Stimulated activated CD4-positive, alpha-beta T cell treated with anti-CD3 and anti-CD28 coated beads, Interleukin-4, amount 100 ng/mL, for 24 hours (primary cell): Measurements from ENCODE around the gene NAGS.
A peak's percentile ranks its signal among the peaks of the same experiment; 100 is the strongest.
"Not testable (repeated sequence)": the region's sequence is repeated elsewhere in the genome, so short reads cannot be mapped to it uniquely, and the experiment has no call there.

Source experiments
- DNase-seq: peaks from one replicate; pipeline ENCODE4 v3.0.0-alpha.2; 2020

The NAGS gene

DNA sequence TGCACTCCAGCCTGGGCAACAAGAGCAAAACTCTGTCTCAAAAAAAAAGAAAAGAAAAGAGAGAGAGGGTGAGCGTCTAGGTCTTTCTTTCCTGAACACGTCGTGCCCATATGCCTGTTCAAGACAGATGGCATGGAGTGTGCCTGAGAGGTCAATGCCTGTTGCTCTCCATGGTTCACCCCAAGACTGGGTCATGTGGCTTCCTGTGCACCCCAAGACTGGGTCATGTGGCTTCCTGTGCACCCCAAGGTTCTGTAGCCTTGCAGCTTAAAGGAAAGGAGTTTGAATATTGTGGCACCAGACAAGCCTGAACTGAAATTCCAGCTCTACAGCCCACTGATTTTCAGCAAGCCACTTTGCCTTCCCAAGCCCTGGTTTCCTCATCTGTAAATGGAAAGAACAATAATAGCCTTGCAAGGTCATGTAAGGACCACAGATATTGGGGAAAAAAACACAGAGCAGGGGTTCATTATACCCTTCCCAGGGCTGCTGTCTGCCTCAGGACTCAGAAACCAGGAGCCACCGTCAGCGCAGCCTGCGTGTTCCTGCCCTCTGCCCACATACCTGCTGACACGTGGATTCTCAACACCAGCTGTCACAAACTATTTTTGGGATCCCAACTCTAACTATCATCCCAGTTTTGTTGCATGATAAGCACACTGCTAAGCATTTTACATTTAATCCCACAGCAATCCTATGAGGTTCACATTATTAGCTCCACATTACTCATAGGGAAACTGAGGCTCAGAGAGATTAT, 18.0 kb upstream of the NAGS start:
- no peak for DNase-seq

DNA sequence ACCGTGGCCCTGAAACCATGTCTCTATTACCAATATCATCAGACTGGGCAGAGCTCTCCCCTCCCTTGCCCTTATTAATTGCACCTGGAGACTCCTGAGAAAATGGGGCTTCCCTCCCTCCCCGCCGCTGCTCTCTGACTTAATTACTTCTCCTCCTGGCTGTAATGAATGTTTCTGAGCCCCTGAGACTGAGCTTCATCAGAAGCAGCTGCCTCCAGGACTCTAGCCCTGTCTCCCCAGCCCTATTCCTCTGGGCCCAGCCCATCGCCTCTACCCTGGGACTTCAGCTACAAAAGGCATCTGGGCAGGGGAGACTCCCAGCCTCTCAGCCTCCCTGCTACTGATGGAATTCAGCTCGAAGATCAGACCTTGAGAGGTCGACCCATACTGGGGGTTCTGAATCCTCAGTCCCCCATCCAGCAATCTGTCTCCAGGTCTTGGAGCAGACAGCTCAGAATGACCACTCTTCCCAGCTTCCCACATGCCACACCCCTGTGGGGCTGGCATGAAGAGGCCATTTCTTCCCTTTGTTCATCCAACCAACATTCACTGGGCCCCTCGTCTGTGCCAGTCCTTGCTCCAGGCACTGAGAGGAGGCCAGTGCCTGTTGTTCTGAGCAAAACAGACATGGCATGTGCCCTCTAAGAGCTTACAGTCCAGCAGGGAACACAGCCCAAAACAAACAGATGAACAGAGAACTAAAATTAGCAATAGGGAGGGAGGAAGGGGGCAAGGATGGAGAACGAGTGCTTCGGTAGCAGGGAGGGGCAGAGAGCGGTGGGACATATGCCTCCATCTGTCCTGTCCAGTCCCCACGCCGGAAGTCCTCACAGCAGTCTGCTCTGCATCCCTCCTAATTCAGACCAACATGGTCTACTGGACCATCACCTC, 17.0 kb upstream of the NAGS start:
- DNase-seq, result no peak

DNA sequence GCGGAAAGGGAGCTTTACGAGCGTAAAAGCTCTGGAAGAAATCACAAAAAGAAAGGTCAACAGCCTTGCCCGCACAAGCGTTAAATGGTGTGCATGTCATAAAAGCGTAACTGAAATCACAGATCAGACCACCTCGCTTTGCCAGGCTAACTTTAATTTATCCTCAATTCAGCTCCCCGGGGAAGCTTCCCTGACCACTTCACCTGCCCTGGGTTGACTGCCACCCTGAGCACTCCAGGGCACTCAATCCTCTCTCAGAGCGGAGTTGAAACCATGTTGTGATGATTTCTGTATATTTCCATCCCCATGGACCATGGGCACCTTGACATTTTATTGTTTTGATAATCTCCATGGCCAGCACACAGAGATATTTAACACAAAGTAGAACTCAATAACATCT, 16.1 kb upstream of the NAGS start:
- no peak for DNase-seq

DNA sequence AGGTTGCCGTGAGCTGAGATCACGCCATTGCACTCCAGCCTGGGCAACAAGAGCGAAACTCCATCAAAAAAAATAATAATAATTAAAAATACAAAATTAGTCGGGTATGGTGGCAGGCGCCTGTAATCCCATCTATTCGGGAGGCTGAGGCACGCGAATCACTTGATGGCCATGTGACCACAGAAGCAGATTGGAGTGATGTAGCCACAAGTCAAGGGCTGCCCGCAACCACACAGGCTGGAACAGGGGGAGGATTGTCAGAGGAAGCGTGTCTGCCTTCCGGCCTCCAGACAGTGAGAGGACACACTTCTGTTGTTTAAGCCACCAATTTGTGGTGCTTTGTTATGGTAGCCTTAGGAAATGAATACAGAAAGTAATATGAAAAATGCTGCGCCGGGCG, 11.8 kb upstream of the NAGS start:
- no peak for DNase-seq

DNA sequence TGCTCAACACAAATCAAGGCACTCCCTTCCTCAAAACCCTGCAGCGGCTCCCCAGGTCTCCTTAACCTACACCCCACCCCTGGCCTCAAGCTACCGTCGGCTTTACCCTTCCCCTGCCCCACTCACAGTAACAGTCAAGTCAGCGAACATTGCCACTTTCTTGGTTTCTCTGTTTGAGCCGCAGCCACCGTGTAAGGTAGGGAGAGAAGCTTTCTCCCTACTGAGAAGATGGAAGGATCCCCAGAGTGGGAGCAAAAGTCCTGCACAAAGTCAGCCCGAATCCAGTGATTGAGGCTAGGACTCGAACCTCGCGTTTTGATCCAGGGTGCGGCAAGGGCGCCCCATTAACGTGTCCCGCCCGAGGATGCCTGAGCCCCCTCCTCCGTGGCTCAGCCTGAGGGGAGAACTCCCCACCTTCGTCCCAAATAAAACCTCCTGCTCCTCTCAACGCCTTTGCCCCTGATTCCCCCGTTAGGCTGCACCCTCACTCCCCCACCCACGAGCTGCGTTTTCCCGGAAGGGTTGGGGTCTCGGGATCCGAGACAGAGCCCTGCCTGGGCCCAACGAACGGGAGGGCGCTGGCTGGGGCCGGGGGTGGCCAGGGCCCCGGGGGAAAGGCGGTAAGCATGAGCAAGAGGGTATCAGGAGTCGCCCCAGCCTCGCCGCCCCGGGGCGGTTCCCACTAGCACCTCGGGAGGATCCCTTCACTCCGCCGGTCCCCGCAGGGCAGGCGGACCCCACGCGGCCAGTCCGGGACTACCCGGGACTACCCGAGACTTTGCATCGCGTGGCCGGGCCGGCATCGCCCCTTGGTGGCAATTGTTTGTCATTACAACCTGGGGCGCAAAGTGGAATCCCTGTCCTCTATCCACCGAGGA, 9.9 kb upstream of the NAGS start:
- peak; percentile 70 for DNase-seq

DNA sequence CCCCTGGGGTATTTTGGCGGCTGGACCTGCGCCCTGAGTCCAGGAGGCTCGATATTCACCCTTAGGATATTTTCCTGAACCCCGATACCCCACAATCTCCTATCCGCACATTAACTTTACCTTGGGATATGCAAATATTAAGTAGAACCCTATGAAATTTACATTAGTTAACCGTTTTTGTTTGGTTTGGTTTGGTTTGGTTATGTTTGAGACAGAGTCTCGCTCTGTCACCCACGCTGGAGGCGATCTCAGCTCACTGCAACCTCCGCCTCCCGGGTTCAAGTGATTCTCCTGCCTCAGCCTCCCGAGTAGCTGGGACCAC, 9.3 kb upstream of the NAGS start:
- no peak for DNase-seq

DNA sequence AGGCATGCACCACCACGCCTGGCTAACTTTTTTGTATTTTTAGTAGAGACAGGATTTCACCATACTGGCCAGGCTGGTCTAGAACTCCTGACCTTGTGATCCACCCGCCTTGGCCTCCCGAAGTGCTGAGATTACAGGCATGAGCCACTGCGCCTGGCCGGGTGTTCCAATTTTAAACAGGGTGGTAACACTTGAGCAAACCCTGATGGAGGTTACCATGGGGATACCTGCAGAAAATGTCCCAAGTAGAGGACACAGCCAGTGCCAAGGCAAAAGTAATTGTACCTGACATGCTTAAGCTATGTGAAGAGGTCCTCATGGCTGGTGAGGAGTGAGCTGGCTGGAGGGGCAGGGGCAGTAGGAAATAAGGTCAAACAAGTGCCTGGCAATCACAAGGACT, 7.2 kb upstream of the NAGS start:
- DNase-seq, result not testable (repeated sequence)

DNA sequence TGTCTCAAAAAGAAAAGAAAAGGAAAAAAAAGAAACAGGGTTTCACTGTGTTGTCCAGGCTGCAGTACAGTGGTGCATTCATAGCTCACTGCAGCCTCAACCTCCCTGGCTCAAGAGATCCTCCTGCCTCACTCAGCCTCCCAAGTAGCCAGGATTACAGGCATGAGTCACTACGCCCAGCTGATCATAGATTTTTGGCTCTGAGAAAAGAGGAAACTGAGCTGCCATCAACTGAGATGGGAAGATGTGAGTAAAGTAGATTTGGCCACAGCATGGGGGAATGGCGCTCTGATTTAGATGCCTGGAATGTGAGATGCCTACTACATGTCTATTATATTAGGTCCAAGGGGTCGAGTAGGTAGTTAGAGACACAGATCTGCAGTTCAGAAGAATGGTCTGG, 5.9 kb upstream of the NAGS start:
- DNase-seq, result no peak

DNA sequence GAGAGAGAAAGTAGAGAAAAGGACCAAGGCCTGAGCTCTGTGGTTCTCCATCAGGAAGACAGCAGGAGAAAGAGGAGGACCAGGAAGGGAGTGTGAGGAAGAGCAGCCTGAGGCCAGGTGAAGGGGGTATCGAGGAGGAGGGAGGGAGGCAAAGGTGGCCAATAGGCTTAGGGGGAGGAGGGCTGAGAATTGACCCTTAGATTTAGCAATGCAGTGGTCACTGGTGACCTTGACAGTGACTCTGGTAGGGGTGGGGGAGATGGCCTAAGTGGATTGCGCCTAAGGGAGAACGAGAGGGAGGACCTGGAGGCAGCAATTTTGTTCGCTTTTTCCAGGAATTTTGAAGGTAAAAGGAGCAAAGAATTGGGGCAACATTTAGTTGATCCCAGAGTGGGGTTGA, 5.4 kb upstream of the NAGS start:
- DNase-seq, result no peak

DNA sequence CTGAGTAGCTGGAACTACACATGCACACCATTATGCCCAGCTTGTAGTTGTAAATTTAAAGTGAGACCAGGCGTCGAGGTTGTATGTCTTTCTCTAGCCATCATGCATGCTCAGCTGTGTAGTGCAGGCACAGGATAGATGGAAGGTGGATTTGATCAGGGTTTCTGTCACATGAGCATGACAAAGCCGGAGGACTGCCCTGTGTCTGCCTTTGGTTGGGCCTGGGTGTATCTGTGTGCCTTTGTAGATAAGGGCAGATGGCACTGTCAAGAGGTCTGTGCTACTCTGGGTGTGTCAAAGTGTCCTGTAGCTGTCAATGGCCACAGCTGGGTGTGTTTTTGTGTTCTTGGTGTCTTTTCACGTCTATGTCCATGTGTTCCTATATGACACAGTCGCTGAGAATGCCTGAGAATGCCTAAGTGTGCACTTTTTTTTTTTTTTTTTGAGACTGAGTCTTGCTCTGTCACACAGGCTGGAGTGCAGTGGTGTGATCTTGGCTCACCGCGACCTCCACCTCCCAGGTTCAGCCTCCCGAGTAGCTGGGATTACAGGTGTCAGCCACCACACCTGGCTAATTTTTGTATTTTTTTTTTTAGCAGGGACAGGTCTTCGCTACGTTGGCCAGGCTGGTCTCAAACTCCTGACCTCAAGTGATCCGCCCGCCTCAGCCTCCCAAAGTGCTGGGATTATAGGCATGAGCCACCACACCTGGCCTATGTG, 4.1 kb upstream of the NAGS start:
- DNase-seq, result no peak

DNA sequence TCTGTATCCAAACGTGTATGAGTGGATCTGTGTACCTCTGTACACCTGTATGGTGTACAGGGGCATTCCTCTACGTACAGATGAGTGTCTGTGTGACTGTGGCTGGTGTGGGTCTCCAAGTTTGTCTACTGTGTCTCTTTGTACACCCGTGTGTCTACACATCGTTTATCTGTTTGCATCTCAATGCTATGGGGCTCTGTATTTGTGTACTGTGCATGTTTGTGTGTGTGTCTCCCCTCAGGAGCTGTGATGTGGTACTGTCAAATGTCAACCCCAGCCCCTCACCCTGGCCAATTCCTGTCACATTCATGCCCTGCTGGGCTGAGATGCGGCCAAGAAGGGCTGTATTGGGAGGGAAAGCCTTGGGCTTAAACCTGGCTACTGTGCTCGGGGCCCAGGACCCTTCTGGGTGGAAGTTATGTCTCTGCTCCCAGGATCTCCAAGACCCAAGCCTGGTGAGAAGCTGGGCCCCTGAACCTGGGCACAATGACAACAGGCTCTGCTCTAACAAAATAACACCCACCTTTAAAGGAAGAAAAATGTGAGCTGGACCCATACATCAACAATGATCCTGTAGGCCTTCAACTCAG, 3.5 kb upstream of the NAGS start:
- no peak for DNase-seq

DNA sequence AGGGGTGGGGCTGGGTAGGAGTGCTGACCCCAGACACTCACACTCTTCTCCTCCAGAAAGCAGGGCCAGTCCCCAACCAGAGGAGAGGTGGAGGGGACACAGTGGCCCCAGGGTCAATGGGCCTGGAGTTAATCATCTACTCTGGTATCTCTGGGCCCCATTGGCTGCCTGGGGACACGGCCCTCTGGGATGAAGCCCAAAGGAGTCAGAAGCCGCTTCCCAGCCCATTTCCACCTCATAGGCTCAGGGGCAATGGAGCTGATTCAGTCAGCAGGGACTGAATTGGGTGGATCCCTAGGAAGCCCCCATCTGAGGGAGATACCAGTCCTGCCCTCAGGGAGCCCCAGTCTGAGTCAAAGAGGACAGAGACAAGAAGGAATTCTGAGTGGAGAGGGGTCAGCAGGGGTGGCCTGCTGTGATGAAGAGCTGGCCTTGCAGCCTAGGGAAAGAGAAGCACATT, 2.9 kb upstream of the NAGS start:
- no peak for DNase-seq

DNA sequence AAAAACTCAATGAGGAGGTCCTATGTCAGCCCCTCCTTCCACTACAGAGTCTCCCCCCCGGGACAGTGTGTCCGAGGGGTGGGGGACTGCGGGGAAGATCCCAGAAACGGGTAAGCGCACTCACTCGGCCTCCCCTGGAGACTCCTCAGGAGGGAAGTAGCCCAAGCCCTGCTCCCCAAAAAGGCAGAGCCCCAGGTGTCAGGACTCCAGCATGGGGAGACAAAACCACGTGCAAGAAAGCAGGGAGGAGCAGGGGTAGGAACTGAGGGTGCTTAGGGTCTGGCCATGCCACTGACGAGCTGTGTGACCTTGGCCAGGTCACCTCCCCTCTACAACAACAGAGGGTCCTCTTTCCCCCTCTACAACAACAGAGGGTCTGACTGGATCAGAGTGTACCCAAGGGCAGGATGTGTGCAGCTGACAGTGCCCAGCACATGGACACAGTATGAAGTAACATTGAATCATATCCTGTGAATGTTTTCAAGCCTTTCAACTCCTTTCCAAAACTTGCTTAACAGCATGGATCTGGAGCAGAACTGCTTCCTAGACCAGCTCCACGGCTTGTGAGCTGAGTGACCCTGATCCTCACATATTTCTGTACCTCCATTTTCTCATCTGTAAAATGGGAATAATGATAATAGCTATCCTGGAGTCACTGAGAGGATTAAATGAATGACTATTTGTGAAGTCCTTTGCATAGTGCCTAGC, 2.1 kb upstream of the NAGS start:
- no peak for DNase-seq

DNA sequence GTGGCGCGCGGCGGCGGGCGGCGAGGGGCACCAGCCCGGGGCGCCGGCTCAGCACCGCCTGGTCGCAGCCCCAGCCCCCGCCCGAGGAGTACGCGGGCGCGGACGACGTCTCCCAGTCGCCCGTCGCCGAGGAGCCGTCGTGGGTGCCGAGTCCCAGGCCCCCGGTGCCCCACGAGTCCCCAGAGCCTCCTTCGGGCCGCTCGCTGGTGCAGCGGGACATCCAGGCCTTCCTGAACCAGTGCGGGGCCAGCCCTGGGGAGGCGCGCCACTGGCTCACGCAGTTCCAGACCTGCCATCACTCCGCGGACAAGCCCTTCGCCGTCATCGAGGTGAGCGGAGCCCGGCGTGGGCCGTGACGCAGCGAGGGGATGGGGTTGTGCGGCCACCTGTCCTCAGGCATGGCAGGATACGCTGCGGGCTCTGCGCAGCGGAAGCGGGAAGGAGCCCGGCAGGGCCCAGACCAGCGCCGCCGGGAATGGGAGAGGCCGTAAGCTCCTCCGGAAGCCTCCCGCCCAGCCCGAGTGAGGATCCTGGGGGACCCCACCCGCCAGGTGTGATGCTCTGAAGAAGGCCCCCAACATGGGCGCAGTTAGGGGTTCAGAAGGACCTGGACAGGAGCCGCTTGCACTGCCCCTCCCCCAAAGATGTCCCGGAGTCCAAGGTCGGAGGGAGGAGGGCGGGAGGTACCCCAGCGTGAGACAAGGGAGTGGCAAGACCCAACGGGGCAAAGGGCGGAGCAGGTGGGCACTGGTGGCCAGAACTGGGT, 522 bp downstream of the NAGS start:
- DNase-seq, result peak; percentile 12

DNA sequence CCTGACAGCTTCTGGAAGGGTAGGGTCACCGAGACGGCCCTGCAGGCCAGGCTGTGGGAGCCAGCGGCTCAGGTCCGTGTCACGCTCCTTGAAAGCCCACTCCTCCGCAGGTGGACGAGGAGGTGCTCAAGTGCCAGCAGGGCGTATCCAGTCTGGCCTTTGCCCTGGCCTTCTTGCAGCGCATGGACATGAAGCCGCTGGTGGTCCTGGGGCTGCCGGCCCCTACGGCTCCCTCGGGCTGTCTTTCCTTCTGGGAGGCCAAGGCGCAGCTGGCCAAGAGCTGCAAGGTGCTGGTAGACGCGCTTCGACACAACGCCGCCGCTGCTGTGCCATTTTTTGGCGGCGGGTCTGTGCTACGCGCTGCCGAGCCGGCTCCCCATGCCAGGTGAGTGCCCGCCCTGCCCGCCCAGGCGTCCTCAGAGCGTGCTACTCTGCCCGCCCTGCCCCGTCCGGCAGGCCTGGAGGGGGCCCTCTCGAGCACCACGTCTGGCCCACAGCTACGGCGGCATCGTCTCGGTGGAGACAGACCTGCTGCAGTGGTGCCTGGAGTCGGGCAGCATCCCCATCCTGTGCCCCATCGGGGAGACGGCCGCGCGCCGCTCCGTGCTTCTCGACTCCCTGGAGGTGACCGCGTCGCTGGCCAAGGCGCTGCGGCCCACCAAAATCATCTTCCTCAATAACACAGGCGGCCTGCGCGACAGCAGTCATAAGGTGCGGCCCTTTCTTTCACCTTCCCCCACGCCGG, 1.3 kb downstream of the NAGS start:
- DNase-seq, result peak; percentile 26

DNA sequence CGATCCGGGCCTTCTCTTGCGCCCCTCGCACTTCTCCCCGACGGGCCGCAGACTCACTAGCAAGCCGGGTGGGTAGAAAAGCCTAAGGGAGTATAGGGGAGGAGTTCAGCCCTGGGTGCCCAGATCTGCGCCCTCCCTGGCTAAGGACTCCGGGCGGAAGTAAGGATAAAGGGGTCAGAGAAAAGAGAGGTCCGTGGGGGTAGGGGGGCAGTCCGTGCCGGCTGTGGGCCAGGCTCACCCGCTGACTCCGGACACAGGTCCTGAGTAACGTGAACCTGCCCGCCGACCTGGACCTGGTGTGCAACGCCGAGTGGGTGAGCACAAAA, 1.8 kb downstream of the NAGS start:
- DNase-seq, result no peak

DNA sequence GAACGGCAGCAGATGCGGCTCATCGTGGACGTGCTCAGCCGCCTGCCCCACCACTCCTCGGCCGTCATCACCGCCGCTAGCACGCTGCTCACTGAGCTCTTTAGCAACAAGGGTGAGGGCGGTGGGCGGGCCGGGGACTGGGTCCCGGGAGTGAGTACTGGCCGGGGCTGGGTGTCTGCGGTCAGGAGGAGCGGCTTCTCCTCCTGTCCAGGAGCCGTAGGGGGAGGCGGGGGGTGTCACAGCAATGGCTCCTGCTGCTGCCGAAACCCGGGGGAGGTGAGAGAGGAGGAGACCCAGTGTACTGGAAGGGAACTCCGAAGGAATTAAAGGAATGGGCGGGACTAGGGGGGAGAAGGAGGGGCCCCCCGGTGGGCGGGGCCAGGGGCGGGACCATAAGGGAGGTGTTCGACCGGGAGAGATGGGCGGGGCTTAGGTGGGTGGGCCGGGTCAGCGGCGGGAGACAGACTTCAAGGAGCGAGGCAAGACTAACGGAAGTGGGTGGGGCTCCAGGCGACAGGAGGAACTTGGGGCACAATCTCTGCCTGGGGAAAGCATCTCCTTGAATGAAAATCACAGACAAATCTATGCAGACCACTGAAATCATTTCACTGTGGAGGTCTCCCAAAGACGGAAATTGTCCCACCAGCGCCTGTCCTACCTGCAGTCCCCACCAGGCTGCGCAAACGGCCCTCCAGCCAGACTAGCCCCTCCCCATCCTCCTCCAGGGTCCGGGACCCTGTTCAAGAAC, 2.4 kb downstream of the NAGS start:
- DNase-seq, result peak; percentile 98

DNA sequence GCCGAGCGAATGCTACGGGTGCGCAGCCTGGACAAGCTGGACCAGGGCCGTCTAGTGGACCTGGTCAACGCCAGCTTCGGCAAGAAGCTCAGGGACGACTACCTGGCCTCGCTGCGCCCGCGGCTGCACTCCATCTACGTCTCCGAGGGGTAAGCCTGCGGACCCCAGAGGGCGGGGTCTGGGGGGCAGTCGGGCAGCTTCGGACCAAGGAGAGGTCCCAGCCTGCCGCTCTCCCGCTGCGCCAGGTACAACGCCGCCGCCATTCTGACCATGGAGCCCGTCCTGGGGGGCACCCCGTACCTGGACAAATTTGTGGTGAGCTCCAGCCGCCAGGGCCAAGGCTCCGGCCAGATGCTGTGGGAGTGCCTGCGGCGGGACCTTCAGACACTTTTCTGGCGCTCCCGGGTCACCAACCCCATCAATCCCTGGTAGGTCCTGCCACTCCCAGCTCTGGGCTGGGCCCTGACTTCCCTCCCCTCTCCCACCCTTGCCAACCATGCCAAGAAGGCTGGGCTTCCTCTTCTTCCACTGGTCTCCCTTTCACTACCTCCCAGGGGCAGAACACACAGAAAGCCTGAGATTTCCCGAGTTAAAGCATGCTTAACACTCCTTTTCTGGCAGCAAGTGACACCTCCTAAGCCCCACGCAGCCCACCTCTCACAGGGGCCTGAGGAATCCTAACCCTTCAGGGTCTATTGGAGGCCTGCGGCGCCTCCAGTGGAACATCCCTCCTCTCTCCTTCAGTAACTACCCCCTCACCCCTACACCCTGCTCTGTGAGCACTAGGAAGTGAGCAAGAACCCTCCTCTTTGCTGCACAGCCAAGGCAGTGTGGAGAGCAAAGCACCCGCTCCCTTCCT, 3.2 kb downstream of the NAGS start:
- DNase-seq, result no peak
